Endothelial cell of umbilical vein (primary cell): ENCODE results near the gene FOXL3.

ENCODE experiments used
- EZH2 ChIP-seq: IDR thresholded peaks from 2 replicates; pipeline ENCODE4 v1.6.1; 2012; ENCODE audit warnings: borderline replicate concordance, low read depth, mild to moderate bottlenecking, moderate library complexity, low read length, inconsistent platforms; ENCODE audit not compliant: severe bottlenecking
- TF ChIP-seq, protein P1 (sequence below), 2 donors: IDR thresholded peaks; 1 replicate in 1 of 2; 2 replicates in 1 of 2; pipeline ENCODE4 v1.5.1; 2011; ENCODE audit warnings: low read length in 2 of 2, mild to moderate bottlenecking in 2 of 2, moderate library complexity in 2 of 2, control low read depth in 1 of 2, inconsistent platforms in 1 of 2, low read depth in 1 of 2; ENCODE audit not compliant: insufficient read depth in 1 of 2; ENCODE audit errors: extremely low read depth in 1 of 2

DNA sequence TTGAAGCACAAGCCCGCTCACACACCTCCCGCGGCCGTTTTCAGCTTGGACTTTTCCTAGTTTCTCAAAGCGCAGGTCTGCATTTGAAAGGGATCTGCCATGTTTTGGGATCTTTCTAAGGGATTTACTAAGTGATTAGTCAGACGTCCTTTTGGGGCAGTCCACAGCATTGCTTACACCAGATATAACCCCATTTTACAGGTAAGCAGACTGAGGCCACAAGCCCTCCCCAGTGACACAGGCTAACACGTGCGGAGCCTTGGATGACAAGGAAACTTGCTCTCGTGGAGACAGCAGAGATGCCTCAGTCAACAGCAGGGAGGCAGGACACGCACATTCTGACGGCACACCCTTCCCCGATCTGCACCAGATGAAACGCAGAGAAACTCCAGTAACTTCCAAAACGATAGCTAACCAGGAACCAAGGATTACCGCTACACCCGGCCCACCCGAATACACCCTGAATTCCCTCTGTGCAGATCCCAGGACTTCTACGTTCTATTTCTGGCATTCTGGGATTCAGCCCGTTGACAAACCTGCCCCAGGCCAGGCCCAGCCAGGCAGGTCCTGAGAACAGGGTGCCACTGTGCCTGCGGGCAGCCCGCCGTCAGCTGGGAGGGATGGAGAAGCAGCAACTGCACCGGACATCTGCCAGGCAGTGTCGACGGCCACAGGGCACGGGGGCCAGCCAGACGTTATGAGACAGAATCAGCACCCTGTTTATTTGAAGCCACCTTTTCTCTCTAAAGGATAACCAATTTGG, 27.9 kb downstream of the FOXL3 start:
- TF ChIP-seq, protein P1, sequence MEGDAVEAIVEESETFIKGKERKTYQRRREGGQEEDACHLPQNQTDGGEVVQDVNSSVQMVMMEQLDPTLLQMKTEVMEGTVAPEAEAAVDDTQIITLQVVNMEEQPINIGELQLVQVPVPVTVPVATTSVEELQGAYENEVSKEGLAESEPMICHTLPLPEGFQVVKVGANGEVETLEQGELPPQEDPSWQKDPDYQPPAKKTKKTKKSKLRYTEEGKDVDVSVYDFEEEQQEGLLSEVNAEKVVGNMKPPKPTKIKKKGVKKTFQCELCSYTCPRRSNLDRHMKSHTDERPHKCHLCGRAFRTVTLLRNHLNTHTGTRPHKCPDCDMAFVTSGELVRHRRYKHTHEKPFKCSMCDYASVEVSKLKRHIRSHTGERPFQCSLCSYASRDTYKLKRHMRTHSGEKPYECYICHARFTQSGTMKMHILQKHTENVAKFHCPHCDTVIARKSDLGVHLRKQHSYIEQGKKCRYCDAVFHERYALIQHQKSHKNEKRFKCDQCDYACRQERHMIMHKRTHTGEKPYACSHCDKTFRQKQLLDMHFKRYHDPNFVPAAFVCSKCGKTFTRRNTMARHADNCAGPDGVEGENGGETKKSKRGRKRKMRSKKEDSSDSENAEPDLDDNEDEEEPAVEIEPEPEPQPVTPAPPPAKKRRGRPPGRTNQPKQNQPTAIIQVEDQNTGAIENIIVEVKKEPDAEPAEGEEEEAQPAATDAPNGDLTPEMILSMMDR (IDR thresholded peaks at IDR 0.05; ENCODE audit: extremely low read depth in 1 of 2, insufficient read depth in 1 of 2, low read depth in 1 of 2, low read length in 2 of 2): no peak
- TF ChIP-seq EZH2: no peak
